Right atrium auricular region (tissue), 2 donors: Measurements from ENCODE around the gene FKRP. TPM values are rescaled to one million over a fixed set of nuclear protein-coding genes. Genes with fewer than 3 reads are reported as not detected.
A peak's percentile ranks its signal among the peaks of the same experiment; 100 is the strongest.

ENCODE experiments used
- DNase-seq: peaks from one replicate; pipeline ENCODE4 v3.0.0-alpha.2; 2019; ENCODE audit warnings: low spot score
- H3K27ac ChIP-seq, 2 donors: fragments of 200-600 bp; sonication (generic); 1 replicate in 1 of 2; 2 replicates in 1 of 2; pipeline ENCODE4 v1.5.1; 2016 to 2019
- H3K27me3 ChIP-seq, 2 donors: fragments of 200-600 bp; sonication (generic); one replicate each; pipeline versions ENCODE4 v1.5.1 to v1.6.0; 2017 to 2019
- H3K36me3 ChIP-seq: fragments of 200-600 bp; sonication (generic); one replicate; pipeline ENCODE4 v1.5.1; 2016
- H3K4me1 ChIP-seq, 2 donors: fragments of 200-600 bp; sonication (generic); one replicate each; pipeline versions ENCODE4 v1.5.1 to v1.6.0; 2017 to 2019
- H3K4me3 ChIP-seq, 2 donors: fragments of 200-600 bp; sonication (generic); 1 replicate in 1 of 2; 2 replicates in 1 of 2; pipeline ENCODE4 v1.5.1; 2017 to 2019; ENCODE audit warnings: mild to moderate bottlenecking in 1 of 2, moderate library complexity in 1 of 2
- H3K9me3 ChIP-seq, 2 donors: fragments of 200-600 bp; sonication (generic); one replicate each; pipeline ENCODE4 v1.5.1; 2019
- total RNA-seq, 2 donors: library from RNA; depleted of rRNA; stranded (reverse); fragments of >200 nt; gene quantifications; one replicate each; pipeline ENCODE4 v1.1.0, GENCODE V29; 2016
- TF ChIP-seq, protein P1 (sequence below), 2 donors: fragments of 200-600 bp; sonication (generic); IDR thresholded peaks; one replicate each; pipeline ENCODE4 v1.5.1; 2019; ENCODE audit warnings: antibody characterized with exemption in 2 of 2

Gene FKRP
- total RNA-seq, 2 donors from 2014 or later = 20.3 to 23.8 TPM

DNA sequence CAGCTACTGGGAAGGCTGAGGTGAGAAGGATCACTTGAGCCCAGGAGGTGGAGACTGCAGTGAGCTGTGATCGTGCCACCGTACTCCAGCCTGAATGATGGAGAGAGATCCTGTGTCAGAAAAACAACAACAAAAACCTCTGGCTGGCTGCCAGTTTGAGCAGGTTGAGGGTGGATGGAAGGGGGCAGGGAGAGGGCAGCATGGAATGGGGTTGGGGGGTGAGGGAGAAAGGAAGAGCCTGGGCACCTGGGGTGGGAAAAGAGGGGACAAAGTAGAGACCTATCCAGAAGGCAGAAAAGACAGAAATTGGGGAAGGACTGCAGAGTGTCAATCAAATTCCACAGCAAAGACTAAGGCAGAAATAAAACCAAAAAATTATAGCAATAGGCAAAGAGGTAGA, 37.8 kb downstream of the FKRP start:
- no peak overlapping the region for H3K27ac ChIP-seq
- TF ChIP-seq, protein P1, sequence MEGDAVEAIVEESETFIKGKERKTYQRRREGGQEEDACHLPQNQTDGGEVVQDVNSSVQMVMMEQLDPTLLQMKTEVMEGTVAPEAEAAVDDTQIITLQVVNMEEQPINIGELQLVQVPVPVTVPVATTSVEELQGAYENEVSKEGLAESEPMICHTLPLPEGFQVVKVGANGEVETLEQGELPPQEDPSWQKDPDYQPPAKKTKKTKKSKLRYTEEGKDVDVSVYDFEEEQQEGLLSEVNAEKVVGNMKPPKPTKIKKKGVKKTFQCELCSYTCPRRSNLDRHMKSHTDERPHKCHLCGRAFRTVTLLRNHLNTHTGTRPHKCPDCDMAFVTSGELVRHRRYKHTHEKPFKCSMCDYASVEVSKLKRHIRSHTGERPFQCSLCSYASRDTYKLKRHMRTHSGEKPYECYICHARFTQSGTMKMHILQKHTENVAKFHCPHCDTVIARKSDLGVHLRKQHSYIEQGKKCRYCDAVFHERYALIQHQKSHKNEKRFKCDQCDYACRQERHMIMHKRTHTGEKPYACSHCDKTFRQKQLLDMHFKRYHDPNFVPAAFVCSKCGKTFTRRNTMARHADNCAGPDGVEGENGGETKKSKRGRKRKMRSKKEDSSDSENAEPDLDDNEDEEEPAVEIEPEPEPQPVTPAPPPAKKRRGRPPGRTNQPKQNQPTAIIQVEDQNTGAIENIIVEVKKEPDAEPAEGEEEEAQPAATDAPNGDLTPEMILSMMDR (IDR thresholded peaks at IDR 0.05) = no peak
- H3K4me3 ChIP-seq = no peak overlapping the region

DNA sequence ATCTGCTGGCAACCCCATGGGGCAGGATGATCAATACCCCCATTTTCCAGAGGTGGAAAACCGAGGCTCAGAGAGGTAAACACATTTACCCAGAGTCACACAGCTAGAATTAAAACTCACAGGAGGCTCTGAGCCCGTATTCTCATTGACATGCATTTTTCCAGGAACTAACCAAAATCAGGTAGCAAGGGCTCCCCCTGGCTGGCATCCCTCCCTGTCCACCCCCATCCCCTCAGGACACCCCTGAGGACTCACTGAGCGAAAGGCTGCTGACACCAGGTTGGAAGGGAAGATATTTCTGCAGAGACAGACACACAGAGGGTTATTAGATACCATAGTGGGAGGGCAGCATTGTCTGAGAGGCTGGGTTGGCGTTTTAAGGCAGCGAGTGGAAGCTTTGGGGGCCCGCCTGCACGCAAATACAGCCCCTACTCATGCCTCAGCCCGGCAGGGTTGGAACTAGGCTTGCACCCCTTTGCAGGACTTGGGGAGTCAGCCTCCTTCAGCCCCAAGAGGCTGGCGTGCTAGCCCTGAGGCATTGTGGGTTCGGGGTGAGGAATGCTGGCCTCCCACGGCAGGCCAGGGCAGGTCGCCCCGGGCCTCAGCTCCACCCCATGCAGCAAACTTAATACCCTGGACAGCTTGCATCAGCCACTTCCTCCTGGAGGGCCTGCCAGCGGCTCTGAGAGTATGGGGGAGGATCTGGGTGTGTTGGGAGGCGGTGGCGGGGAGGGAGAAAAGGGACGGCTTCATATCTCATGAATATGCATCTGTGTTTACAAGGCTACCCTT, 38.6 kb downstream of the FKRP start:
- peaks cover 0 to 44% of the 10 kb centered on the region in 2 donors for H3K4me1 ChIP-seq
- TF ChIP-seq, protein P1 (IDR thresholded peaks at IDR 0.05) = peak in 1 of 2 donors; percentile 12
- H3K9me3 ChIP-seq = no peaks in the 10 kb centered on the region
- H3K27me3 ChIP-seq = no peaks in the 10 kb centered on the region
- DNase-seq = peak; percentile 81
- peak overlapping the region; percentile 75 to 82 for H3K27ac ChIP-seq
- peak overlapping the region; percentile 3 to 60 for H3K4me3 ChIP-seq
- H3K36me3 ChIP-seq = peaks cover 31% of the 10 kb centered on the region

More for the DNA sequence above, 37.8 kb downstream of the FKRP start:
- H3K27me3 ChIP-seq = no peaks in the 10 kb centered on the region
- no peaks in the 10 kb centered on the region for H3K9me3 ChIP-seq
- no peak for DNase-seq
- peaks cover 0 to 41% of the 10 kb centered on the region in 2 donors for H3K4me1 ChIP-seq
- H3K36me3 ChIP-seq = peaks cover 39% of the 10 kb centered on the region

GRCh38 chr19:46785054-46785979, 39.5 kb downstream of the FKRP start:
- TF ChIP-seq, protein P1 (IDR thresholded peaks at IDR 0.05) = no peak
- H3K4me1 ChIP-seq = peaks cover 0 to 44% of the 10 kb centered on the region in 2 donors

GRCh38 chr19:46785980-46786235, 40.1 kb downstream of the FKRP start:
- no peaks in the 10 kb centered on the region for H3K9me3 ChIP-seq
- H3K27me3 ChIP-seq = no peaks in the 10 kb centered on the region
- H3K4me3 ChIP-seq = peak overlapping the region; percentile 59 to 60
- peaks cover 0 to 44% of the 10 kb centered on the region in 2 donors for H3K4me1 ChIP-seq
- DNase-seq = no peak
- TF ChIP-seq, protein P1 (IDR thresholded peaks at IDR 0.05) = no peak
- H3K36me3 ChIP-seq = peaks cover 23% of the 10 kb centered on the region
- peak overlapping the region; percentile 75 to 82 for H3K27ac ChIP-seq

More at GRCh38 chr19:46785054-46785979, 39.5 kb downstream of the FKRP start:
- DNase-seq = no peak
- Histone ChIP-seq H3K36me3 (peaks cover 27% of the 10 kb centered on the region), H3K27ac (peak overlapping the region; percentile 75 to 82), H3K4me3 (peak overlapping the region; percentile 8 to 60), H3K9me3 (no peaks in the 10 kb centered on the region), H3K27me3 (no peaks in the 10 kb centered on the region)

DNA sequence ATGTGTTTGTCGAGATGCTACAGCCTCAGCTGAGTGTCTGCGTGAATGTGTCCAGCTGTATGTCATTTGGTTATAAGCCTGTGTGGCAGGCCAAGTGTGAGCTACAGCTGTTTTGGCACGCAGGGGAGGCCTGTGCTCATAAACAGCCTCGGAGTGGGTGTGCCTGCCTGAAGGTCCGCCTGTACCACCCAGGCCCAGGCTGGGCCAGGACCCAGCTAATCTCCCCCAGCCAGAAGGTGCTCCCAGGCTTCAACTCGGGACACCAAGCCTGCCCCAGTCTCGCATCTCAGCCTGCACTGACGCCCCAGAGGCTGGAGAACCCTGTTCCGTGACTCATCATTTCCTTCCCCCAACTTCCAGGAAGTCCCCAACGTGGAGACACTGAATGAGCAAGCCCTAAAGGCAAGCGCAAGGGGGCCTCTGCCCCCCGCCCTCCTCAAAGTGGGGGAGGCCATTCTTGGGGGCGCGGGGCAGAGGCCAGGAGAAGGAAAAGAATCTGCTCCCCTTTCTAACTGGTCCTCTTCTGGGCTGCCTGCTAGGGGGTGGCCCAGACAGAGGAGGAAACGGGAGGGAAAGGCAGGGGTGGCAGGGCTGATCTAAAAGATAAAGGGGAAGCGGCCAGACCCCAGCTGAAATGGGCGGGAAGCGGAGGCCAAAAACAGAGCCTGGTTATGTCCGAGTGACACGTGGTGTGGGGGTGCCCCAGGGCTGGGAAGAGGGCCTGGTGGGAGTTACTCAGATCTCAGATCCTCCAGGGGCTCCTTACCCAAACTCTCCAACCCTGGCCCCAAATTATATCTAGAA, 40.6 kb downstream of the FKRP start:
- H3K27ac ChIP-seq = peak overlapping the region; percentile 75 to 82
- H3K4me3 ChIP-seq = peak overlapping the region; percentile 59 to 60
- peaks cover 0 to 44% of the 10 kb centered on the region in 2 donors for H3K4me1 ChIP-seq
- H3K27me3 ChIP-seq = no peaks in the 10 kb centered on the region
- TF ChIP-seq, protein P1 (IDR thresholded peaks at IDR 0.05) = peak in 1 of 2 donors; percentile 12
- H3K9me3 ChIP-seq = no peaks in the 10 kb centered on the region
- DNase-seq = peak; percentile 90
- peaks cover 20% of the 10 kb centered on the region for H3K36me3 ChIP-seq
